NCI-H146 (cell line): ENCODE results near the gene INSR.
"Not testable (repeated sequence)": the region's sequence is repeated elsewhere in the genome, so short reads cannot be mapped to it uniquely, and the experiment has no call there.

Experiments used
- DNase-seq: peaks from one replicate; lab custom pipeline; 2025; lab: John Stamatoyannopoulos, UW

The INSR gene

GRCh38 chr19:7293762-7294557 lies at the start of gene INSR:
Gene INSR, minus strand, starts transcription at chr19:7294414. Its CDS starts 523 bp downstream, at chr19:7293891.
- DNase-seq = peak; percentile 80

GRCh38 chr19:7342143-7342542 lies 47.9 kb upstream of the INSR start:
- DNase-seq = no peak

DNA sequence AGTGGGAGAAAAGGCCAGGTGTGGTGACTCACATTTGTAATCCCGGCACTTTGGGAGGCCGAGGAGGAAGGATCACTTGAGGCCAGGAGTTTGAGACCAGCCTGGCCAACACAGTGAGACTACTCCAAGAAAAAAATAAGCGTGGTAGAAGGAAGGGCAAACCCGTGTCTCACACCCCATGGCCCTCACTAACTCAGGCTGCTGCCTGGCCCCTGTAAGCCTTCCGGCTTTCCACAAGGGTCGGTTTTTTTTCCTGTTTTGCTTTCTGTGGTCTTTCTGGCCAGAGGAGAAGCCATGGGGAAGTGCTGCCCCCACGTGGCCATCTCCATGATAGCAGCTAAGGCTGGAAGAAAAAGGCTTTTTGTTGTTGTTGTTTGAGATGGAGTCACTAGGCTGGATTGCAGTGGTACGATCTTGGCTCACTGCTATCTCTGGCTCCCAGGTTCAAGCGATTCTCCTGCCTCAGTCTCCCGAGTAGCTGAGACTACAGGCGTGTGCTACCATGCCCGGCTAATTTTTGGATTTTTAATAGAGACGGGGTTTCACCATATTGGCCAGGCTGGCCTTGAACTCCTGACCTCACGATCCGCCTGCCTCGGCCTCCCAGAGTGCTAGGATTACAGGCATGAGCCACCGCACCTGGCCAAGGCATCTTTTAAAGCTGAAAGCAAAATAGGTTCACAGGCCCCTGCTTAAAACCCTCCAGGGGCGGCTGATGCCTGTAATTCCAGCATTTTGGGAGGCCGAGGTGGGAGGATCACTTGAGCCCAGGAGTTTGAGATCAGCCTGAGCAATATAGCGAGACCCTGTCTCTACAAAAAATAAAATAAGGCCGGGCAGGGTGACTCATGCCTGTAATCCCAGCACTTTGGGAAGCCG lies 47.0 kb upstream of the INSR start:
- DNase-seq = peak; percentile 48

DNA sequence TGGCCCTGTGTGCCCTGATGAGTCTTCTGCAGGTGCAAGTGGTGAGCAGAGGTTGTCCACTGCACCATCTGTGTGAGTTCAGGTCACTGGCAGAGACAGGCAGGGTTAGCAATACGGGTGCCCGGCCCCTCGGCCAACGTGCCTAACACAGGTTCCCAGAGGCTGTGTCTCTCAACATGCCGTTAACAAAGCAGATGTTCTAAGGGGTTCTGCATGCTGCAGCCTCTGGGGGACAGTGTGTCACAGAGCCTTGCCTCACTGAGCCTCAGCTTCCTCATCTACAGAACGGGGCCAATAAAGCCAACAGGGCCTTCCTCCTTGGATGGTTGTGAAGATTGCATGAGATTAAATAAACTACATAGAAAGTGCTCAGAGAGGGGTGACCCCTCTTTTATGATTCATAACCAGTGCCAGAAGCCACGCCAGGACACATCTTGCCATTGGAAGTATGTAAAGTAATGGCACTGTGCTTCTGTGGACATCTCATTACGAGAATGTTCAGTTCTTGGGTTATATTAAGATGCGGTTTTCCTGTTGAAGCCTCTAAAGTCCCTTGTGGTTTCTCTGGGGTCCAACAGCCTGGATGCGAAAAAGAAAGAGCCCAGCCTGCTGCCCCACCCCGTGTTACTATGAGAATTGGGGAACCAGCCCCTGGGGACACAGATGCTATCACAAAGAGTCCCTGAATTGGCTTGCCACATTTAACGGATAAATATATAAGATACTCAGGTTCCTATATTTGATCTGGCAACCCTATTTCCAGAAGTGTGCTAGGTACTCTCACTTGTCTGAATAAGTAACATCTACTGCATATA lies 43.4 kb upstream of the INSR start:
- no peak for DNase-seq

DNA sequence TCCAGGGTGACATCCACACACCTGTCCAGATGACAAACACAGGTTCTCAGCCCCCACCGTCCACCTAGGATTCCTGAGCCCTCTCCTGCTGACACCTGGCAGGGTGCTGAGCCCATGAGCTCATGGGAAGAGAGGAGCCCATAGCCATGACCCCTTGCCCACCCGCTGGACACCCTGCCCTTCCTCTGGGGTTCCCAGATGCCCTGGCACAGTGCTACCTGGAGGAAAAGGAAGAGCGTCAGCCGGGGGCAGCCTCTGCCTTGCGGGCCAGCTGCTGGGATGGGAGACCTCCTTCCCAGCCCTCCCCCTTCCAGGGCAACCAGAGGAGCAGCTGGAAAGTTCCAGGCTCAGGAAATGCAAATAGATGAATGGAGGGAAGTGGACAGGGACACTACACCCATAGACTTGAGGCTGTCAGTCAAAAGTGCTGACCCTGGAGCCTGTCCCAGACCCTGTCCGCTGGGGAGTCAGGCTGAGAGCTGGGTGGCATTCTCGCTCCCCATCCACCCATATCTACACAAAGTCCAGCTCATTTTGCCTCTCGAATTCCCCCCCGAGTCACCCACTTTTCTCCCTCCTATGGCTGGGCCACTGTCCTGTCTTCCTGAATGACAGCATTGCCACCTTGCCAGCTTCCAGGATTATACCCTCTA lies 42.2 kb upstream of the INSR start:
- no peak for DNase-seq

DNA sequence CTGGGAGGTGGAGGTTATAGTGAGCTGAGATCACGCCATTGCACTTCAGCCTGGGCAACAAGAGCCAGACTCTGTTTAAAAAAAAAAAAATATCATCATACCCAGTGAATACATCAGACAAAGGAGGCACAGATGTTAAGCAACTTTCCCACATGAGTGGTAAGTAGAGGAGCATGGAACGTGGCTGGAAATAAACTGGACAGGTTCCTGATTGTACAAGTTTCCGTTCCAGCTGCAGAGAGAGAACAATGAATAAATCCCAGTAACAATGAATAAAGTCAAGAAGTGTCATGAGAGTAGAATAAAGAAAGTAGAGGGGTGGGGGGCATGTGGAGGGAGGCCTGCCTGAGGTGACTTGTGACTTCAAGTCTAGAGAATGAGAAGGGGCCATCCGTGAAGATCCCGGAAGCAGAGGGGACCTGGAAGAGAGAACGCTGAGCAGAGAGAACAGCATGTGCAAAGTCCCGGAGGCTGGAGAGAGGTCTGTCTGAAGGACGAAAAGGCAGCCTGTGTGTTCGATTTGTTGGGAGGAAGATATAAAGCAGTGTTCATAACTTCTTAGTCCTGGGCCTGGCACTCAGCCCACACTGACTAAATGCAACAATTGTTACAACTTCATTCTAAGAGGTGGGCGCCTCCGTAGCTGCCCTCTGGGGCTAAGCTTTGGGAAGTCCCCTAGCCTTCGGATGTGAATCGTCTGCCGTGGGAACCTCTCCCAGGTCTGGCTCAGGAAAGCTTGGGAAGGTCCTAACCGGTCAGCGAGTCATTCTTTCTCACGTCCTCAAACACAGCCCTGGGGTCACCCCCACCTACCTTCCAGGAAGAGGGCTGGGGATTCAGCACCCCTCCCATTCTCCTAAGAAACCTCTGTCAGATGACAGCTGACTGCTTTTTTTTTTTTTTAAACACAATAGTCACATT lies 39.2 kb upstream of the INSR start:
- DNase-seq = no peak

GRCh38 chr19:7331446-7331845 lies 37.2 kb upstream of the INSR start:
- DNase-seq = no peak

DNA sequence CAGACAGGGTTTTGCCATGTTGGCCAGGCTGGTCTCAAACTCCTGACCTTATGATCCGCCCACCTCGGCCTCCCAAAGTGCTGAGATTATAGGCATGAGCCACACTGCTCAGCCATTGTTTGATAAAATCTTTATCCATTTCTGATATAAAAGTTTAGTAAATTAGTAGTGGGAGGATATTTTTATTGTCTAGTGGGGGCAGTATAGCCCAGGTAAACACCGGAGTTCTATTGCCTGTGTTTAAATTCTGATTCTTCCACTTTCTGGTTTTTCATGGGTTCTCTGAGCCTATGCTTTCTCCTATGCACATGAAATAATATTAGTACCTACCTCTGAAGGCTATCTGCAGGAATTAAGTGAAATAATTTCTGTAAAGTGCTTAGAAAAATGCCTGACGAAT lies 34.4 kb upstream of the INSR start:
- no peak for DNase-seq

- no peak for DNase-seq
Measured at GRCh38 chr19:7327802-7328201, 33.6 kb upstream of the INSR start.

GRCh38 chr19:7326105-7326877 lies 32.1 kb upstream of the INSR start:
- DNase-seq = no peak

GRCh38 chr19:7318176-7318575 lies 24.0 kb upstream of the INSR start:
- DNase-seq = no peak

GRCh38 chr19:7312816-7313215 lies 18.6 kb upstream of the INSR start:
- DNase-seq = no peak

GRCh38 chr19:7311911-7312310 lies 17.7 kb upstream of the INSR start:
- no peak for DNase-seq

DNA sequence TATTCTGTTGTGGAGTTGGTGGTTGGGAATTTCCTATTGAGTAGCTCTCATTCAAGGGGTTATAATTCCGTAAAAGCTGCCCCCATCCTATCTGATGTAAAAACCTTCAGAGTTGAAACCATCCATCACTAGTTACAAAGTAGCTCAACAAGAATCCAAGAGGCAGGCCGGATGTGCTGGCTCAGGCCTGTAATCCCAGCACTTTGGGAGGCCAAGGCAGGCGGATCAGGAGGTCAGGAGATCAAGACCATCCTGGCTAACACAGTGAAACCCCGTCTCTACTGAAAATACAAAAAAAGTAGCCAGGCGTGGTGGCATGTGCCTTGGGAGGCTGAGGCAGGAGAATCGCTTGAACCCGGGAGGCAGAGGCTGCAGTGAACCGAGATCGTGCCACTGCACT lies 14.1 kb upstream of the INSR start:
- DNase-seq = not testable (repeated sequence)

DNA sequence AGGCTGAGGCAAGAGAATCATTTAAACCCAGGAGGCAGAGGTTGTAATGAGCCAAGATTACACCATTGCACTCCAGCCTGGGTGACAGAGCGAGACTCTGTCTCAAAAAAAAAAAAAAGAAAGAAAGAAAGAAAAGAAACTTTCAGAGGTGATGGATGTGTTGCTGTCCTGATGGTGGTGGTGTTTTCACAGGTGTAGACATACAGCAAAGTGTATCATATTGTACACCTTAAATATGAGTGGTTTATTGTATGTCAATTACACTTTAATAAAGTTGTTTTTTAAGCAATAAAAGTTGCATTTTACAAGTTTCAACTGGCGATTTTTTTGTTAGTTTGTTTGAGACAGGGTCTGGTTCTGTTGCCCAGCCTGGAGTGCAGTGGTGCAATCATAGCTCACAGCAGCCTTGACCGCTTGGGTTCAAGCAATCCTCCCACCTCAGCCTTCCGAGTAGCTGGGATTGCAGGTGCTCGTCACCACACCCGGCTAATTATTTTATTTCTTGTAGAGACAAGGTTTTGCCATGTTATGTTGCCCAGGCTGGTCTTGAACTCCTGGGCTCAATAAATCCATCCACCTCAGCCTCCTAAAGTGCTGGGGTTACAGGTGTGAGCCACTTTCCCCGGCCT lies 13.5 kb upstream of the INSR start:
- DNase-seq = no peak

- no peak for DNase-seq
Measured at GRCh38 chr19:7304200-7304599, 10.0 kb upstream of the INSR start.

DNA sequence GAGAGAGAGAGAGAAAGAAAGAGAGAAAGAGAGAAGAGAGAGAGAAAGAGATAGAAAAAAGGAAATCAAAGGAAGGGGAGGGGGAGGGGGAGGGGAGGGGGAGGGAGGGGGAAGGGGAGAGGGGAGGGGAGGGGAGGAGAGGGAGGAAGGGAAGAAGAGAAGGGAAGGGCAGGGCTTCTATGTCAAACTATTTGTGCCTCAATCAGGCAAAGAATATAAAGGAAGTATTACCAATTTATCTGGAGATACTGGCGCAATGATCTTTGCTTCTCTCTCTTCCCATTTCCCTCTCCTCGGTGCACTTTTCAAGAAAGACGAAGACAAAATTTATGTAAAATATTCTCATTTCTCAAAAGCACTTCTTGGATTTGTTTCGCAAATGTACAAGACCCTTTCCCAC lies 9.3 kb upstream of the INSR start:
- DNase-seq = no peak

DNA sequence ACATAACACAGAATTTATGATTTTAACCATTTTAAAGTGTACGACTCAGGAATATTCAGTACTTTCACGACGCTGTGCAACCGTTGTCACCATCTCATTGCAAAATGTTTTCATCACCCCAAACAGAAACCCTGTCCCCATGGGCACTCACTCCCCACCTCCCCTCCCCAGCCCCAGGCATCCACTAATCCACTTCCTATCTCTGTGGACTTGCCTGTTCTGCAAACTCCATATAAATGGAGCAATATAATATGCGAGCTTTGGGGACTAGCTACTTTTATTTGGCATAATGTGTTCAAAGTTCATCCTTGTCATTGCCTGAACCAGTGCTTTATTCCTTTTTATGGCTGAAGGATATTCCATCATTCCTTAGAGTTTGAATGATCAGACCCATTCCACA lies 7.3 kb upstream of the INSR start:
- no peak for DNase-seq

GRCh38 chr19:7297742-7298141 lies 3.5 kb upstream of the INSR start:
- no peak for DNase-seq
